ENCODE results near the gene ZNF541.

GRCh38 chr19:47603706-47604565 is 31.0 kb upstream of the ZNF541 start:
- TF ChIP-seq CTCF (IDR thresholded peaks at IDR 0.05; ENCODE audit: poor library complexity, severe bottlenecking) (no peak), EP300 (conservative IDR thresholded peaks at IDR 0.05; ENCODE audit: poor library complexity, severe bottlenecking) (no peak), REST (IDR thresholded peaks at IDR 0.05; ENCODE audit: borderline replicate concordance) (no peak), EZH2 (IDR thresholded peaks at IDR 0.05; ENCODE audit: borderline replicate concordance, insufficient read depth, low read length, poor library complexity, severe bottlenecking) (no peak), RAD21 (conservative IDR thresholded peaks at IDR 0.05) (no peak), POLR2AphosphoS5 (IDR thresholded peaks at IDR 0.05) (no peak), TAF1 (IDR thresholded peaks at IDR 0.05; ENCODE audit: low read depth) (no peak), SMC3 (conservative IDR thresholded peaks at IDR 0.05; ENCODE audit: poor library complexity) (no peak)

Data from neural cell (in vitro differentiated cells).